ENCODE results near the gene PIP5KL1.

DNA sequence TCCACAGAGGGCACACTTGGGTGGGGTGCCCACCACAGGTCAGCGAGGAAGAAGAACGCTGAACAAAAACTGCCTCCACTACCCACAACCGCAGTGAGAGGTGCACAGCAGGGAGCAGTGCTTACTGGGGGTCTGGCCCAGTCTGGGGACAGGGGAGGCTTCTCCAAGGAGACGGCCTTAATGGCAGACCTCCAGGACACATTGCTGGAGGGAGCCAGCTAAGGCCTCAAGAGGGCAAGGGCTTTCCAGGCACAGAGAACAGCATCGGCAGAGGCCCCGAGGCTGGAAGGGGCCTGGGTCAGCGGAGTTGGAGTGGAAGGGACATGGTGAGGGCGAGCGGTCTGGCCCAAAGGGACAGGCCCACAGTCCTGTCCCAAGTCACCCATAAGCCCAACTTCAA is 15.4 kb upstream of the PIP5KL1 start:
- TF ChIP-seq RARB (CRISPR knock-in tag; IDR thresholded peaks at IDR 0.05) (no peak), GLIS3 (CRISPR knock-in tag; IDR thresholded peaks at IDR 0.05) (no peak), ISL1 (CRISPR knock-in tag; IDR thresholded peaks at IDR 0.05) (no peak), ZFP3 (CRISPR knock-in tag; IDR thresholded peaks at IDR 0.05) (no peak), ZFP30 (CRISPR knock-in tag; IDR thresholded peaks at IDR 0.05) (no peak)
- TF ChIP-seq, protein P1, sequence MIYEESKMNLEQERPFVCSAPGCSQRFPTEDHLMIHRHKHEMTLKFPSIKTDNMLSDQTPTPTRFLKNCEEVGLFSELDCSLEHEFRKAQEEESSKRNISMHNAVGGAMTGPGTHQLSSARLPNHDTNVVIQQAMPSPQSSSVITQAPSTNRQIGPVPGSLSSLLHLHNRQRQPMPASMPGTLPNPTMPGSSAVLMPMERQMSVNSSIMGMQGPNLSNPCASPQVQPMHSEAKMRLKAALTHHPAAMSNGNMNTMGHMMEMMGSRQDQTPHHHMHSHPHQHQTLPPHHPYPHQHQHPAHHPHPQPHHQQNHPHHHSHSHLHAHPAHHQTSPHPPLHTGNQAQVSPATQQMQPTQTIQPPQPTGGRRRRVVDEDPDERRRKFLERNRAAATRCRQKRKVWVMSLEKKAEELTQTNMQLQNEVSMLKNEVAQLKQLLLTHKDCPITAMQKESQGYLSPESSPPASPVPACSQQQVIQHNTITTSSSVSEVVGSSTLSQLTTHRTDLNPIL (CRISPR knock-in tag; IDR thresholded peaks at IDR 0.05; ENCODE audit: low read depth), result no peak
- TF ChIP-seq, protein P2, sequence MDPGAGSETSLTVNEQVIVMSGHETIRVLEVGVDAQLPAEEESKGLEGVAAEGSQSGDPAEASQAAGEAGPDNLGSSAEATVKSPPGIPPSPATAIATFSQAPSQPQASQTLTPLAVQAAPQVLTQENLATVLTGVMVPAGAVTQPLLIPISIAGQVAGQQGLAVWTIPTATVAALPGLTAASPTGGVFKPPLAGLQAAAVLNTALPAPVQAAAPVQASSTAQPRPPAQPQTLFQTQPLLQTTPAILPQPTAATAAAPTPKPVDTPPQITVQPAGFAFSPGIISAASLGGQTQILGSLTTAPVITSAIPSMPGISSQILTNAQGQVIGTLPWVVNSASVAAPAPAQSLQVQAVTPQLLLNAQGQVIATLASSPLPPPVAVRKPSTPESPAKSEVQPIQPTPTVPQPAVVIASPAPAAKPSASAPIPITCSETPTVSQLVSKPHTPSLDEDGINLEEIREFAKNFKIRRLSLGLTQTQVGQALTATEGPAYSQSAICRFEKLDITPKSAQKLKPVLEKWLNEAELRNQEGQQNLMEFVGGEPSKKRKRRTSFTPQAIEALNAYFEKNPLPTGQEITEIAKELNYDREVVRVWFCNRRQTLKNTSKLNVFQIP (CRISPR knock-in tag; IDR thresholded peaks at IDR 0.05; ENCODE audit: borderline replicate concordance, low read depth), result no peak

Measured in SK-N-SH treated with all-trans-retinoic acid at 6 μM for 48 hours (cell line).